Adrenal gland (tissue), 12 donors: ENCODE data around the gene SCN10A. TPM values are rescaled to one million over a fixed set of nuclear protein-coding genes. Genes with fewer than 3 reads are reported as not detected.

ENCODE experiments used
- DNase-seq, 7 donors: peaks; one replicate each; pipeline ENCODE4 v3.0.0-alpha.2; 2019 to 2020
- H3K27ac ChIP-seq, 5 donors: fragments of 200-600 bp; sonication (generic) in 4 of 5; 1 replicate in 3 of 5; 2 replicates in 2 of 5; pipeline versions ENCODE4 v1.5.1 to v1.8.0; 2016 to 2020; ENCODE audit warnings: mild to moderate bottlenecking in 1 of 5
- H3K27me3 ChIP-seq: fragments of 200-600 bp; 2 replicates; pipeline ENCODE4 v1.8.0; 2021
- H3K36me3 ChIP-seq, 2 donors: fragments of 200-600 bp; replicated peaks in 1 of 2; 1 replicate in 1 of 2; 2 replicates in 1 of 2; pipeline versions ENCODE4 v1.5.1 to v1.8.0; 2018 to 2022
- H3K4me1 ChIP-seq, 2 donors: fragments of 200-600 bp; replicated peaks in 1 of 2; 1 replicate in 1 of 2; 2 replicates in 1 of 2; pipeline versions ENCODE4 v1.5.1 to v1.8.0; 2018 to 2021
- H3K4me3 ChIP-seq, 4 donors: fragments of 200-600 bp; sonication (generic) in 3 of 4; one replicate each; pipeline ENCODE4 v1.5.1; 2016 to 2018
- H3K9me3 ChIP-seq, 3 donors: fragments of 200-600 bp; sonication (generic) in 1 of 3; replicated peaks in 1 of 3; 1 replicate in 2 of 3; 2 replicates in 1 of 3; pipeline versions ENCODE4 v1.5.1 to v1.8.0; 2016 to 2021
- POLR2A ChIP-seq, 2 donors: fragments of 450-650 bp; IDR thresholded peaks; one replicate each; pipeline ENCODE4 v1.6.1; 2017; ENCODE audit warnings: antibody characterized with exemption in 2 of 2, mild to moderate bottlenecking in 2 of 2, moderate library complexity in 1 of 2
- WGBS, 4 donors: extraction: QIAGEN DNeasy Blood & Tissue Kit in 2 of 4; methylation state at CpG; one replicate each; pipeline versions ENCODE4 v1.1.5 to v1.1.7; 2013 to 2017; 5-methylcytosine and 5-hydroxymethylcytosine counted together
- intact Hi-C, 2 donors: fragments of 100-400 bp; cut with DNase I; formaldehyde crosslinking; loops; one replicate each; pipeline versions ENCODE4 v1.14.1 to v1.15.0; 2022 to 2023
- polyA plus RNA-seq, 3 donors: library from polyadenylated mRNA; stranded (reverse); fragments of 200-250 nt in 2 of 3; fragments of 350-450 nt in 1 of 3; fragmentation: Illumina TruSeq in 1 of 3; extraction: RNeasy Lipid Tissue Mini Kit (QIAGEN cat#74804) in 1 of 3; gene quantifications; one replicate each; pipeline ENCODE4 v1.2.3, GENCODE V29; 2013 to 2014
- total RNA-seq, 9 donors: library from RNA; depleted of rRNA in 4 of 9; stranded (reverse); fragments of >200 nt in 4 of 9; fragments of 120-200 nt in 1 of 9; fragmentation: NEBNext Ultra II Directional in 1 of 9; extraction: Animal tissue kit (Norgen Biotek cat#: 25700) in 1 of 9; gene quantifications; one replicate each; pipeline versions ENCODE4 v1.1.0 to v1.2.4, GENCODE V29; 2013 to 2023
- TF ChIP-seq, protein P1 (sequence below), 6 experiments: fragments of 450-650 bp in 4 of 6; fragments of 200-600 bp in 2 of 6; sonication (generic) in 1 of 6; IDR thresholded peaks; 1 replicate in 5 of 6; 2 replicates in 1 of 6; pipeline versions ENCODE4 v1.5.1 to v1.8.0; 2016 to 2021; ENCODE audit warnings: antibody characterized with exemption in 6 of 6, mild to moderate bottlenecking in 2 of 6, moderate library complexity in 1 of 6
- donor health status: healthy with polysubstance abuse.
- donor health status: Bipolar disorder and iron deficiency.
- donor health status: DM: yes; HTN: yes; CAD: no.
- donor health status: DM: no; HTN: no; CAD: no.
- donor health status: DM: no; HTN: no; CAD: no.
- donor health status: DM: yes; HTN: yes; CAD: no.

Gene SCN10A
- total and polyA plus RNA-seq, 12 donors: not detected

DNA sequence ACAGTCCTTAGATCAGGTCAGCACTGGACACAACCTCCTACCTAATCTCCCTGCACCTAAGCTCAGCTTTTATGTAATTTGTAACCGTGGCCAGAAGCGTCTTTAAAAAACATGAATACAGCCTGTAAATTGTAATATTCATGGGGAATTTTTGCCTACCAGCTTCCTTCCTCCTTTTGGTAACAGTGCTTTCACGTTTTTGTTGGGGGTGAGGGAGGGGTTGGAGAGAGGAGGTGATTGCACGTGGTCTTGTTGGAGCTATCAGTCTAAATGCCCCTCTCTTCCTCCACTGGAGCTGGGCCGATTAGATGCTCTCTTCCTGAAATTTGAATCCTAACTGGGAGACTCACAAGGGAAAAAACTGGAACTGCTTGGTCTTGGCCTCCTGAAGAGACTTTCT lies 131.5 kb downstream of the SCN10A start:
- intact Hi-C loops: no loop called here
- Histone ChIP-seq H3K27ac (no peak overlapping the region), H3K9me3 (no peaks in the 10 kb centered on the region), H3K27me3 (no peaks in the 10 kb centered on the region), H3K4me1 (no peaks in the 10 kb centered on the region), H3K4me3 (no peak overlapping the region), H3K36me3 (no peaks in the 10 kb centered on the region)
- DNase-seq: no peak
- 47 to 63% (median 50%) methylated on average over 5 of the region's 5 CpGs for WGBS, 4 donors
- TF ChIP-seq POLR2A (IDR thresholded peaks at IDR 0.05): no peak
- TF ChIP-seq, protein P1, sequence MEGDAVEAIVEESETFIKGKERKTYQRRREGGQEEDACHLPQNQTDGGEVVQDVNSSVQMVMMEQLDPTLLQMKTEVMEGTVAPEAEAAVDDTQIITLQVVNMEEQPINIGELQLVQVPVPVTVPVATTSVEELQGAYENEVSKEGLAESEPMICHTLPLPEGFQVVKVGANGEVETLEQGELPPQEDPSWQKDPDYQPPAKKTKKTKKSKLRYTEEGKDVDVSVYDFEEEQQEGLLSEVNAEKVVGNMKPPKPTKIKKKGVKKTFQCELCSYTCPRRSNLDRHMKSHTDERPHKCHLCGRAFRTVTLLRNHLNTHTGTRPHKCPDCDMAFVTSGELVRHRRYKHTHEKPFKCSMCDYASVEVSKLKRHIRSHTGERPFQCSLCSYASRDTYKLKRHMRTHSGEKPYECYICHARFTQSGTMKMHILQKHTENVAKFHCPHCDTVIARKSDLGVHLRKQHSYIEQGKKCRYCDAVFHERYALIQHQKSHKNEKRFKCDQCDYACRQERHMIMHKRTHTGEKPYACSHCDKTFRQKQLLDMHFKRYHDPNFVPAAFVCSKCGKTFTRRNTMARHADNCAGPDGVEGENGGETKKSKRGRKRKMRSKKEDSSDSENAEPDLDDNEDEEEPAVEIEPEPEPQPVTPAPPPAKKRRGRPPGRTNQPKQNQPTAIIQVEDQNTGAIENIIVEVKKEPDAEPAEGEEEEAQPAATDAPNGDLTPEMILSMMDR (IDR thresholded peaks at IDR 0.05): no peak

DNA sequence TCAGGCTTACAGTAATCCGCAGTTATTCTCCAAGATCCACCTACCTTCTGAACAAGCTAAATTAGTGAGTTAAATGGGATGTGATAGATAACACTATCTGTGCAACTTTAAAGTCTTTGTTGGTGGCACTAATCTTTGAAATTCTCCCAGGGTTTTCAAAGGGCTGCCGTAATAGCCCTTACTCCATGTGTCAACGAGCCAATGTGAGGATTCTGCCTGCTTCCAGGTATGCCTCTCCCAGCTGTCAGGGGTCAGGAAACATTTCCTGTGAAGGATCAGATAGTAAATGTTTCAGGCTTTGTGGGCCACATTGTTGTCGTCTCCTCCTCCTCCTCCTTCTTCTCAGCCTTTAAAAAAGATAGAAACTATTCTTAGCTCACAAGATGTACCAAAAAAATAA lies 146.3 kb downstream of the SCN10A start:
- Histone ChIP-seq H3K9me3 (no peaks in the 10 kb centered on the region), H3K27me3 (peaks cover 8% of the 10 kb centered on the region), H3K4me3 (no peak overlapping the region), H3K27ac (no peak overlapping the region), H3K36me3 (no peaks in the 10 kb centered on the region), H3K4me1 (no peaks in the 10 kb centered on the region)
- no peak for TF ChIP-seq POLR2A (IDR thresholded peaks at IDR 0.05)
- TF ChIP-seq, protein P1 (IDR thresholded peaks at IDR 0.05): no peak
- whole genome bisulfite sequencing, 4 donors: 47 to 55% (median 48%) methylated on average over 4 of the region's 4 CpGs
- DNase-seq: no peak
- intact Hi-C loops: no loop called here

DNA sequence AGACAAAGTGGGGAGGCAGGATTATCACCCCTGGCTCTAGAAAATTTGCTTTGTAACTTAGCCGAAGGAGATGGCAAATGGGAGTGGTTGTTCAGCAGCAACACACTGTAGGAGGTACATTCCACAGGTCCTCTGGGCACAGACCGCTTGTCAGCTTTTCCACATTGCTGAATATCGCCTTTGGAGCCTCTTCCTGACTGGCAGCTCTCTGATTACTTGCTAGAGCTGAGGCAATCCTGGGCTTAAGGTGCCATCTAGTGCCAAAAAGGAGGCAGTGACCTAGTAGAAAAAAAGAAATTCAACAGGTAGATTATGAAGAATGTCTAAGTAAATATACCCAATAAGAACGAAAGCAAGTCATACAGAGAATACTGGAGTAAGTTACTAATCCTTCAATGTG lies 153.5 kb downstream of the SCN10A start:
- Histone ChIP-seq H3K4me1 (no peaks in the 10 kb centered on the region), H3K36me3 (no peaks in the 10 kb centered on the region), H3K27ac (no peak overlapping the region), H3K9me3 (peaks cover 0 to 6% (median 0%) of the 10 kb centered on the region in 3 donors), H3K27me3 (peaks cover 2% of the 10 kb centered on the region), H3K4me3 (no peak overlapping the region)
- WGBS, 4 donors: 30 to 52% (median 49%) methylated on average over 4 of the region's 4 CpGs
- intact Hi-C loops: no loop called here
- no peak for TF ChIP-seq POLR2A (IDR thresholded peaks at IDR 0.05)
- TF ChIP-seq, protein P1 (IDR thresholded peaks at IDR 0.05): peak in 1 of 6 experiments; percentile 17
- no peak for DNase-seq

DNA sequence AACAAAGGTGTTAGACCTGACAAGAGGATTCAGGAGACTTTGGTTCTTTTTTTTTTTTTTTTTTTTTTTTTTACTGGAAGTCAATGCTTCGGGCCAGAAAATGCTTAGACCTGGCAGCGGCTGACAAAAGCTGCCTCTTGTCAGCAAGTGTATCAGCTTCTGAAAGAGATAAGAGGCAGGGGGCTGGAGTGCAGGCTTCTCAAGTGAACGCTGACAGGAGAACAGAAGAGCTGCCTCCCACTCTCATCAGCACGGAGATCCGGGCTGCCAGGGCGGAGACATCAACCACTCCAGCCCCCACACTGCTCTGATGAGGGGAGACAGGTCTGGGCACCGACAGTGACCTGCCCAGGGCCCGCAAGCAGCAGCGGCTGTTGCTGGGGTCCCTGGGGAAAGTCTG lies 157.2 kb downstream of the SCN10A start:
- Histone ChIP-seq H3K36me3 (no peaks in the 10 kb centered on the region), H3K27ac (no peak overlapping the region), H3K9me3 (peaks cover 0 to 6% (median 0%) of the 10 kb centered on the region in 3 donors), H3K4me1 (no peaks in the 10 kb centered on the region), H3K4me3 (no peak overlapping the region), H3K27me3 (peaks cover 10% of the 10 kb centered on the region)
- TF ChIP-seq, protein P1 (IDR thresholded peaks at IDR 0.05): no peak
- TF ChIP-seq POLR2A (IDR thresholded peaks at IDR 0.05): no peak
- 29 to 40% (median 33%) methylated on average over 7 to 9 of the region's 9 CpGs for WGBS, 4 donors
- intact Hi-C loops: loop anchor here in 1 of 2 donors (10.0 kb wide), 1 partner anchor 134 kb away; no protein-coding TSS in a partner anchor
- DNase-seq: no peak
